HepG2 (cell line): Measurements from ENCODE around the gene DNAAF1. TPM values are rescaled to one million over a fixed set of nuclear protein-coding genes. Genes with fewer than 3 reads are reported as not detected.

ENCODE experiments used
- CCDC6 ChIP-seq: sonication (generic); formaldehyde crosslinking; IDR thresholded peaks from 2 replicates; pipeline ENCODE4 v1.8.1; 2022; ENCODE audit warnings: mild to moderate bottlenecking, missing genetic modification reagents, moderate library complexity
- FIP1L1 ChIP-seq: fragments of 200-400 bp; formaldehyde crosslinking; IDR thresholded peaks from 2 replicates; pipeline ENCODE4 v1.6.1; 2018; ENCODE audit warnings: low read depth, mild to moderate bottlenecking, low read length, moderate library complexity, borderline replicate concordance; ENCODE audit not compliant: insufficient read depth
- GATA4 ChIP-seq: sonication (generic); IDR thresholded peaks from 2 replicates; pipeline ENCODE4 v1.6.1; 2016; ENCODE audit warnings: antibody characterized with exemption, low read depth, borderline replicate concordance
- KDM1A ChIP-seq: IDR thresholded peaks from 2 replicates; pipeline ENCODE4 v1.6.1; 2016; ENCODE audit warnings: missing compliant biosample characterization
- NFATC3 ChIP-seq: sonication (generic); formaldehyde crosslinking; IDR thresholded peaks from 2 replicates; pipeline ENCODE4 v1.5.1; 2020; ENCODE audit warnings: mild to moderate bottlenecking, missing genetic modification reagents
- NR1H2 ChIP-seq: sonication (generic); formaldehyde crosslinking; IDR thresholded peaks from 2 replicates; pipeline ENCODE4 v1.8.1; 2022; ENCODE audit warnings: low read depth, missing genetic modification reagents, borderline replicate concordance
- SIN3B ChIP-seq: fragments of 150-350 bp; IDR thresholded peaks from 2 replicates; pipeline ENCODE4 v1.6.1; 2014; ENCODE audit warnings: low read length
- ZMYM4 ChIP-seq: sonication (generic); formaldehyde crosslinking; IDR thresholded peaks from 2 replicates; pipeline ENCODE4 v1.8.1; 2023; ENCODE audit warnings: mild to moderate bottlenecking, missing genetic modification reagents
- ZNF264 ChIP-seq: sonication (generic); formaldehyde crosslinking; IDR thresholded peaks from 2 replicates; pipeline ENCODE4 v1.4.0; 2020; ENCODE audit warnings: missing genetic modification reagents
- ZNF607 ChIP-seq: sonication (generic); formaldehyde crosslinking; IDR thresholded peaks from 2 replicates; pipeline ENCODE4 v1.5.1; 2020; ENCODE audit warnings: missing genetic modification reagents, mild to moderate bottlenecking, borderline replicate concordance
- ZNF652 ChIP-seq: IDR thresholded peaks from 2 replicates; pipeline ENCODE4 v1.6.1; 2016; ENCODE audit warnings: low read depth, borderline replicate concordance
- polyA plus RNA-seq, 8 experiments: library from polyadenylated mRNA; depleted of rRNA in 3 of 8; stranded (reverse) in 7 of 8; unstranded in 1 of 8; fragments of >200 nt; fragmentation: Illumina TruSeq in 4 of 8; extraction: Trizol in 4 of 8; gene quantifications; 2 replicates each; pipeline versions ENCODE4 v1.2.1 to v1.2.3, GENCODE V29; 2011 to 2016; ENCODE audit warnings: low read depth in 4 of 8, missing spikeins in 1 of 8, mixed read lengths in 1 of 8; ENCODE audit not compliant: insufficient read depth in 1 of 8
- total RNA-seq, 5 experiments: library from RNA; depleted of rRNA; stranded (reverse); fragments of >200 nt; fragmentation: Illumina TruSeq; extraction: Trizol; gene quantifications; 2 replicates each; pipeline ENCODE4 v1.2.3, GENCODE V29; 2016; ENCODE audit warnings: low read depth in 1 of 5
- TF ChIP-seq, protein P1 (sequence below): sonication (generic); formaldehyde crosslinking; IDR thresholded peaks from one replicate; pipeline ENCODE4 v1.5.1; 2020; ENCODE audit warnings: mild to moderate bottlenecking, missing genetic modification reagents; ENCODE audit errors: not compliant biosample characterization
- TF ChIP-seq, protein P2 (sequence below): sonication (generic); formaldehyde crosslinking; IDR thresholded peaks from 2 replicates; pipeline ENCODE4 v1.4.0; 2020; ENCODE audit warnings: mild to moderate bottlenecking, low read depth, missing genetic modification reagents

Gene DNAAF1
- total and polyA plus RNA-seq, 2 of the 13 experiments (the other 11 are each of a cell fraction or from before 2014, with no cell fraction given) = 0.04 TPM; not detected in 1

DNA sequence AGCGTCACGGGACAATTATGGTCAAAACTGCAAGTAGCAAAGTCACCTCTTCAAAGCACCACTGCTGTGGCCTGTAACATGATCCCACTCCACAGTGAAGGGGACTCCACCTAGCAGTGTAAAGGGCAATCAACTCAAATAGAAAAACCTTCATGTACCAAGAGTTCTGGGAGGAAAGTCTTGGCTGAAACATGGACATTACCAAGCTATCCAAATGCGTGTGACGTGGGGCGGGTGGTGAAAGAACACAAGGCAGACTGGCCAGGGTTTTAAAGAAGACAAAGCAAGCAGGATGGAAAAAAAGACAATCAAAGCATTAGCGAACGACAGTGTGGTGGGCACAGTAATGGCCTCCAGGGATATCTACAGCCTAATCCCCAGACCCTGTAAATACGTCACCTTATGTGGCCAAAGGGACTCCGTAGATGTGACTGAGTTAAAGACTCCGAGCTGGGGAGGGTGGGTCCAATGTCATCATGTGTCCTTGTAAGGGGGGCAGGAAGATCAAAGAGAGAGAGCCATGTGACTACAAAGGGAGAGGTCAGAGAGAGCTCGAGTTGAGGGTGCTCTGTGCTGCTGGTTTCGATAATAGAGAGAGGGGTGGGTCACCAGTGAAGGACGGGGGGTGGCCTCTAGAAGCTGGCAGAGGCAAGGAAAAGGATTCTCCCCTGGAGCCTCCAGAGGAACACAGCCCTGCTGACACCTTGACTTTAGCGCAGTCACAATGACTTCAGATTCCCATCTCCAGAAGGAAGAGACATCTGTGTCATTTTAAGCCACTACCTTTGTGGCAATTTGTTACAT, 6.1 kb upstream of the DNAAF1 start (continued):
- TF ChIP-seq SIN3B (no peak), ZMYM4 (CRISPR knock-in tag) (peak; percentile 79), GATA4 (no peak), FIP1L1 (no peak), ZNF652 (CRISPR knock-in tag) (no peak), KDM1A (CRISPR knock-in tag) (no peak; the same call in 1 of the 2 replicates), ZNF264 (no peak; the same call in 1 of the 2 replicates), CCDC6 (CRISPR knock-in tag) (peak; percentile 27; the same call in 1 of the 2 replicates), NR1H2 (no peak), ZNF607 (CRISPR knock-in tag) (no peak), NFATC3 (CRISPR knock-in tag) (0 out of 2 replicates have a peak, but pooled peaks have one; percentile 82)
- TF ChIP-seq, protein P1, sequence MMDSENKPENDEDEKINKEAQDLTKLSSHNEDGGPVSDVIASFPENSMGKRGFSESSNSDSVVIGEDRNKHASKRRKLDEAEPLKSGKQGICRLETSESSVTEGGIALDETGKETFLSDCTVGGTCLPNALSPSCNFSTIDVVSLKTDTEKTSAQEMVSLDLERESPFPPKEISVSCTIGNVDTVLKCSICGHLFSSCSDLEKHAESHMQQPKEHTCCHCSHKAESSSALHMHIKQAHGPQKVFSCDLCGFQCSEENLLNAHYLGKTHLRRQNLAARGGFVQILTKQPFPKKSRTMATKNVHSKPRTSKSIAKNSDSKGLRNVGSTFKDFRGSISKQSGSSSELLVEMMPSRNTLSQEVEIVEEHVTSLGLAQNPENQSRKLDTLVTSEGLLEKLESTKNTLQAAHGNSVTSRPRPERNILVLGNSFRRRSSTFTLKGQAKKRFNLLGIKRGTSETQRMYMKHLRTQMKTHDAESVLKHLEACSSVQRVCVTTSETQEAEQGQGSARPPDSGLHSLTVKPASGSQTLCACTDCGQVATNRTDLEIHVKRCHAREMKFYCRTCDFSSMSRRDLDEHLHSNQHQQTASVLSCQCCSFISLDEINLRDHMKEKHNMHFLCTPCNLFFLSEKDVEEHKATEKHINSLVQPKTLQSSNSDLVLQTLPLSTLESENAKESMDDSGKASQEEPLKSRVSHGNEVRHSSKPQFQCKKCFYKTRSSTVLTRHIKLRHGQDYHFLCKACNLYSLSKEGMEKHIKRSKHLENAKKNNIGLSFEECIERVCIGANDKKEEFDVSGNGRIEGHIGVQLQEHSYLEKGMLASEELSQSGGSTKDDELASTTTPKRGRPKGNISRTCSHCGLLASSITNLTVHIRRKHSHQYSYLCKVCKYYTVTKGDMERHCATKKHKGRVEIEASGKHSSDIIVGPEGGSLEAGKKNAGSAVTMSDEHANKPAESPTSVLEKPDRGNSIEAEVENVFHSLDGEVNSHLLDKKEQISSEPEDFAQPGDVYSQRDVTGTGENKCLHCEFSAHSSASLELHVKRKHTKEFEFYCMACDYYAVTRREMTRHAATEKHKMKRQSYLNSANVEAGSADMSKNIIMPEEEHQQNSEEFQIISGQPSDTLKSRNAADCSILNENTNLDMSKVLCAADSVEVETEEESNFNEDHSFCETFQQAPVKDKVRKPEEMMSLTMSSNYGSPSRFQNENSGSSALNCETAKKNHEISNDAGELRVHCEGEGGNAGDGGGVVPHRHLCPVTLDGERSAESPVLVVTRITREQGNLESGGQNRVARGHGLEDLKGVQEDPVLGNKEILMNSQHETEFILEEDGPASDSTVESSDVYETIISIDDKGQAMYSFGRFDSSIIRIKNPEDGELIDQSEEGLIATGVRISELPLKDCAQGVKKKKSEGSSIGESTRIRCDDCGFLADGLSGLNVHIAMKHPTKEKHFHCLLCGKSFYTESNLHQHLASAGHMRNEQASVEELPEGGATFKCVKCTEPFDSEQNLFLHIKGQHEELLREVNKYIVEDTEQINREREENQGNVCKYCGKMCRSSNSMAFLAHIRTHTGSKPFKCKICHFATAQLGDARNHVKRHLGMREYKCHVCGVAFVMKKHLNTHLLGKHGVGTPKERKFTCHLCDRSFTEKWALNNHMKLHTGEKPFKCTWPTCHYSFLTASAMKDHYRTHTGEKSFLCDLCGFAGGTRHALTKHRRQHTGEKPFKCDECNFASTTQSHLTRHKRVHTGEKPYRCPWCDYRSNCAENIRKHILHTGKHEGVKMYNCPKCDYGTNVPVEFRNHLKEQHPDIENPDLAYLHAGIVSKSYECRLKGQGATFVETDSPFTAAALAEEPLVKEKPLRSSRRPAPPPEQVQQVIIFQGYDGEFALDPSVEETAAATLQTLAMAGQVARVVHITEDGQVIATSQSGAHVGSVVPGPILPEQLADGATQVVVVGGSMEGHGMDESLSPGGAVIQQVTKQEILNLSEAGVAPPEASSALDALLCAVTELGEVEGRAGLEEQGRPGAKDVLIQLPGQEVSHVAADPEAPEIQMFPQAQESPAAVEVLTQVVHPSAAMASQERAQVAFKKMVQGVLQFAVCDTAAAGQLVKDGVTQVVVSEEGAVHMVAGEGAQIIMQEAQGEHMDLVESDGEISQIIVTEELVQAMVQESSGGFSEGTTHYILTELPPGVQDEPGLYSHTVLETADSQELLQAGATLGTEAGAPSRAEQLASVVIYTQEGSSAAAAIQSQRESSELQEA (CRISPR knock-in tag) = peak; percentile 57
- TF ChIP-seq, protein P2, sequence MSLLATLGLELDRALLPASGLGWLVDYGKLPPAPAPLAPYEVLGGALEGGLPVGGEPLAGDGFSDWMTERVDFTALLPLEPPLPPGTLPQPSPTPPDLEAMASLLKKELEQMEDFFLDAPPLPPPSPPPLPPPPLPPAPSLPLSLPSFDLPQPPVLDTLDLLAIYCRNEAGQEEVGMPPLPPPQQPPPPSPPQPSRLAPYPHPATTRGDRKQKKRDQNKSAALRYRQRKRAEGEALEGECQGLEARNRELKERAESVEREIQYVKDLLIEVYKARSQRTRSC (CRISPR knock-in tag) = no peak
